ENCODE results near the gene RP9.

Gene RP9

DNA sequence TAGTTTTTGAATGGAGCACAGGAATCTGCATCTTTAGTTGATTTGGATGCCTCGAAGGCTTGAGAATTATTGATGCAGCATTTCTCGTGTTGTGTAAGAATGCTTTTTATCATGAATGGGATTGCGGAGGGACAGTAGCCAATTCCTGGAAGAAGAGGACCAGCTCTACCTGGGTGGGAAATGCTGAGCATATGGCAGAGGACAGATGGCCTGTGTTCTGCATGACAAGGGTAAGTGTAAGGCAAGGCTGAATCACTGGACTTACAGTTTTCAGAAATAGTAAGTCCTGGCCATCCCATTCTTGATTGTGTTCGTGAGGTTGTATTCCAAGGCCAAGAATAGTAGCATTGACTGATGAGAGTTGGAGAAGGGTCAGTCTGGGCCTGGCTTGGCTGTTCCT lies 15.9 kb downstream of the RP9 start:
- no peak overlapping the region for H3K4me3 ChIP-seq
- intact Hi-C loops (cut with DNase I; ENCODE audit: low total_unique reads) = no loop called here
- H3K27ac ChIP-seq = no peak overlapping the region
- H3K4me1 ChIP-seq = no peaks in the 10 kb centered on the region
- no peaks in the 10 kb centered on the region for H3K27me3 ChIP-seq
- no peaks in the 10 kb centered on the region for H3K9me3 ChIP-seq
- peaks cover 36 to 52% (median 49%) of the 10 kb centered on the region in 3 donors for H3K36me3 ChIP-seq
- TF ChIP-seq CTCF (IDR thresholded peaks at IDR 0.05) = no peak
- DNase-seq = no peak

DNA sequence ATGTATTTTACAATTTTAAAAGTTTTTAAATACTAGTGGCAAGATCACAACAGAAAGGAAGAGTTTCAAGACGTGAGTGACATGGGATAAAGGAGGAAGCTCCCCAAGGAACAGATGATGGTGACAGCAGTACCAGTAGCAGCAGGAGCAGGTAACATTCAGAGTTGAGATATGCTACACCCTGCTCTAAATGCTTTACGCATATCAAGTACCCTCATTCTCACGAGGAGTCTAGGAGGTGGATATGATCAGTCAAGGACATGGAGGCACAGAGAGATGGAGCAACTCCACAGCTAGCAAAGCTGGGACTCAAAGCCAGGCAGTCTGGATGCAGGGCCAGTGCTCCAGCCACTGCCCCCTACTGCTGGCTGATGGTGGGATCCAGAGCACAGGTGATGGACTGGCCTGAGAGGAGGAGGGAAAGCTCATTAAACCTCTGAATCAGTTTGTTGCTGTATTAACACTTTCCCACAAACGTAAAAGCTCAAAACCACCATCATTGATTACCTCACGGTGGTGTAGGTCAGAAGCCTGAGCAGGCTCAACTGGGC lies 17.5 kb downstream of the RP9 start:
- no peak for TF ChIP-seq CTCF (IDR thresholded peaks at IDR 0.05)
- Histone ChIP-seq H3K27ac (no peak overlapping the region), H3K4me1 (no peaks in the 10 kb centered on the region), H3K27me3 (no peaks in the 10 kb centered on the region), H3K4me3 (no peak overlapping the region), H3K36me3 (peaks cover 23 to 37% (median 34%) of the 10 kb centered on the region in 3 donors), H3K9me3 (no peaks in the 10 kb centered on the region)
- no peak for DNase-seq
- intact Hi-C loops (cut with DNase I; ENCODE audit: low total_unique reads) = no loop called here

GRCh38 chr7:33091111-33091531 lies 18.1 kb downstream of the RP9 start:
- Histone ChIP-seq H3K27ac (no peak overlapping the region), H3K4me3 (no peak overlapping the region), H3K4me1 (no peaks in the 10 kb centered on the region), H3K9me3 (peaks cover 0 to 2% (median 0%) of the 10 kb centered on the region in 3 donors), H3K36me3 (peaks cover 17 to 31% (median 28%) of the 10 kb centered on the region in 3 donors), H3K27me3 (no peaks in the 10 kb centered on the region)
- TF ChIP-seq CTCF (IDR thresholded peaks at IDR 0.05) = no peak
- intact Hi-C loops (cut with DNase I; ENCODE audit: low total_unique reads) = no loop called here
- no peak for DNase-seq

- H3K27ac ChIP-seq = no peak overlapping the region
- peaks cover 0 to 4% (median 0%) of the 10 kb centered on the region in 3 donors for H3K9me3 ChIP-seq
- DNase-seq = no peak
- intact Hi-C loops (cut with DNase I; ENCODE audit: low total_unique reads) = no loop called here
- peaks cover under 1 to 14% (median 10%) of the 10 kb centered on the region in 3 donors for H3K36me3 ChIP-seq
- no peaks in the 10 kb centered on the region for H3K4me1 ChIP-seq
- TF ChIP-seq CTCF (IDR thresholded peaks at IDR 0.05) = no peak
- H3K4me3 ChIP-seq = no peak overlapping the region
- H3K27me3 ChIP-seq = no peaks in the 10 kb centered on the region
Observed at GRCh38 chr7:33089142-33089541, 20.1 kb downstream of the RP9 start.

- no peak for DNase-seq
- Histone ChIP-seq H3K4me1 (no peaks in the 10 kb centered on the region), H3K27ac (no peak overlapping the region), H3K36me3 (peaks cover 0 to 1% (median 0%) of the 10 kb centered on the region in 3 donors), H3K4me3 (no peak overlapping the region), H3K27me3 (no peaks in the 10 kb centered on the region), H3K9me3 (peaks cover 0 to 4% (median 0%) of the 10 kb centered on the region in 3 donors)
- intact Hi-C loops (cut with DNase I; ENCODE audit: low total_unique reads) = no loop called here
- no peak for TF ChIP-seq CTCF (IDR thresholded peaks at IDR 0.05)
Observed at GRCh38 chr7:33087858-33088257, 21.3 kb downstream of the RP9 start.

DNA sequence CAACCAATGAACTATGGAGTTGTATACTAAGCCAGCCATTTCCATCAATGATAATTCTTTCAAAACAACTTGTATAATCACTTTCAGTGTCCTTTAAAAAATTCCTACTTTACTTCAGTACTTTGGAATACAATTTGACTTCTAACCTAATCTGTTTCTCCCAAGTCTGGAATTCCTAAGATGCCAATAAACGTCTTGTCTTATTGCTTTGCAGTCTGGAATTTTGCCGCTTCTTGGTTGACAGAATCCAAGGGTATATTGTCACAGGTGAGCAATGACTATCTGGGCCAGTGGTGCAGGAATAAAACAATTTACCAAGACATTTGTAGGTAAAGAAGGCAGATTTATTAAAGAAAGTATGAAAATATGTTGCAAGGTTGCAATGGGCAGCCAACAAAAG lies 21.8 kb downstream of the RP9 start:
- Histone ChIP-seq H3K27me3 (no peaks in the 10 kb centered on the region), H3K27ac (no peak overlapping the region), H3K4me3 (no peak overlapping the region), H3K4me1 (no peaks in the 10 kb centered on the region), H3K9me3 (peaks cover 0 to 4% (median 0%) of the 10 kb centered on the region in 3 donors), H3K36me3 (no peaks in the 10 kb centered on the region)
- TF ChIP-seq CTCF (IDR thresholded peaks at IDR 0.05) = no peak
- no peak for DNase-seq
- intact Hi-C loops (cut with DNase I; ENCODE audit: low total_unique reads) = no loop called here

All from tibial artery (tissue), 4 donors.